RWPE2 (cell line): Measurements from ENCODE around the gene CD69.

Source experiments
- ATAC-seq: fragments of 200-7000 bp; cut with Tn5 transposase; 3 replicates; pipeline ENCODE4 v1.9.1; 2021; ENCODE audit warnings: low read depth
- DNase-seq: peaks from one replicate; pipeline ENCODE4 v3.0.0-alpha.2; 2020; ENCODE audit warnings: low spot score
- H3K27ac ChIP-seq: fragments of 450-650 bp; 2 replicates; pipeline ENCODE4 v1.5.1; 2017; ENCODE audit warnings: mild to moderate bottlenecking; ENCODE audit not compliant: poor library complexity, severe bottlenecking
- H3K27me3 ChIP-seq: fragments of 250-450 bp; sonication (Bioruptor Pico); 2 replicates; pipeline ENCODE4 v1.5.1; 2021; ENCODE audit warnings: mild to moderate bottlenecking, moderate library complexity; ENCODE audit not compliant: insufficient read depth, poor library complexity, severe bottlenecking
- H3K36me3 ChIP-seq: fragments of 250-450 bp; sonication (Bioruptor Pico); 2 replicates; pipeline ENCODE4 v1.5.1; 2020; ENCODE audit warnings: low read depth, mild to moderate bottlenecking, moderate library complexity
- H3K4me1 ChIP-seq: fragments of 250-450 bp; sonication (Bioruptor Pico); 2 replicates; pipeline ENCODE4 v1.5.1; 2021; ENCODE audit warnings: mild to moderate bottlenecking, moderate library complexity; ENCODE audit not compliant: insufficient read depth, poor library complexity, severe bottlenecking
- H3K4me3 ChIP-seq: fragments of 250-450 bp; sonication (Bioruptor Pico); 2 replicates; pipeline ENCODE4 v1.5.1; 2021; ENCODE audit warnings: mild to moderate bottlenecking, moderate library complexity; ENCODE audit not compliant: severe bottlenecking
- H3K9me3 ChIP-seq: fragments of 250-450 bp; sonication (Bioruptor Pico); 2 replicates; pipeline ENCODE4 v1.5.1; 2021; ENCODE audit warnings: mild to moderate bottlenecking, moderate library complexity; ENCODE audit not compliant: severe bottlenecking
- TF ChIP-seq, protein P1 (sequence below): fragments of 450-650 bp; IDR thresholded peaks from one replicate; pipeline ENCODE4 v1.5.1; 2017; ENCODE audit warnings: mild to moderate bottlenecking, moderate library complexity; ENCODE audit not compliant: poor library complexity, severe bottlenecking

The CD69 gene

DNA sequence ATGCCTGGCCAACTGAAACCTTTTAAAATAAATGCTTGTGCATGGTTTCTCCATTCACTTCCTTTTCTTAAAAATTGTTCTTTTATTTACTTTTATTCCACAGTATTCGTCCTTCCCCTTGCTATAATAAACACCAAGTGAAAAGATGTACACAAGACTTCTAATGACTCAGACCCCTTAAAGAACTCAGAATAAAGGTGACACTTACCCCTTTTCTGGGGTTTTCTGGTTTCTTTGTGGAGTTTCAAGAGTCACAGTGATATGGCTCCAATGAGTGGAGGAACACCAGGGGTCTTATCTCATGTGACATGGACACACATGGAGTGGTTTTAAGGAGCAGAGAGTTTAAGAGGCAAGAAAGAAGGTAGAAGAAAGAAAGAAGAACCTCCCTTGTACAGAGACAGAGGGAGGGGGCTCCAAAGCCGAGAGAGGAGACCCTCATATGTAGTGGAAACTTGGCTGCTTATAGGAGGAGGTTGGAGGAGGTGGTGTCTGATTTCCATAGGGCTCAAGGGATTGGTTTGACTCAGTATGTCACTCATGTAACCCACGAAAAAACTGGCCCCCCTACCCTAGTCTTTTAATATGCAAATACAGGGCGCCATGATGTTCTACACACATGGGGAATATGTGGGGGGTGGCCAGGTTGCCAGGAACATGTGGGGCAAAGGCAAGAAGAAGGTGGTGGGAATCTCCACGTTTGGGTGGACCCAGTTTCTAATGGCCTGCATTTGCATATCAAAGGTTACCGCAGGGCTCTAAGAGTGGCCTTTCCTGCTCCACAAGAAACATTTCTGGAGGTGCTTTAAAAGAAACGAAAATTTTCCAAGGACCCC, 22.1 kb upstream of the CD69 start:
- H3K36me3 ChIP-seq = no peaks in the 10 kb centered on the region
- H3K9me3 ChIP-seq = no peaks in the 10 kb centered on the region
- H3K4me1 ChIP-seq = no peaks in the 10 kb centered on the region
- no peak overlapping the region for H3K4me3 ChIP-seq
- no peak overlapping the region for H3K27ac ChIP-seq
- no peak for DNase-seq
- H3K27me3 ChIP-seq = no peaks in the 10 kb centered on the region
- TF ChIP-seq, protein P1, sequence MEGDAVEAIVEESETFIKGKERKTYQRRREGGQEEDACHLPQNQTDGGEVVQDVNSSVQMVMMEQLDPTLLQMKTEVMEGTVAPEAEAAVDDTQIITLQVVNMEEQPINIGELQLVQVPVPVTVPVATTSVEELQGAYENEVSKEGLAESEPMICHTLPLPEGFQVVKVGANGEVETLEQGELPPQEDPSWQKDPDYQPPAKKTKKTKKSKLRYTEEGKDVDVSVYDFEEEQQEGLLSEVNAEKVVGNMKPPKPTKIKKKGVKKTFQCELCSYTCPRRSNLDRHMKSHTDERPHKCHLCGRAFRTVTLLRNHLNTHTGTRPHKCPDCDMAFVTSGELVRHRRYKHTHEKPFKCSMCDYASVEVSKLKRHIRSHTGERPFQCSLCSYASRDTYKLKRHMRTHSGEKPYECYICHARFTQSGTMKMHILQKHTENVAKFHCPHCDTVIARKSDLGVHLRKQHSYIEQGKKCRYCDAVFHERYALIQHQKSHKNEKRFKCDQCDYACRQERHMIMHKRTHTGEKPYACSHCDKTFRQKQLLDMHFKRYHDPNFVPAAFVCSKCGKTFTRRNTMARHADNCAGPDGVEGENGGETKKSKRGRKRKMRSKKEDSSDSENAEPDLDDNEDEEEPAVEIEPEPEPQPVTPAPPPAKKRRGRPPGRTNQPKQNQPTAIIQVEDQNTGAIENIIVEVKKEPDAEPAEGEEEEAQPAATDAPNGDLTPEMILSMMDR = no peak
- ATAC-seq = no peak

DNA sequence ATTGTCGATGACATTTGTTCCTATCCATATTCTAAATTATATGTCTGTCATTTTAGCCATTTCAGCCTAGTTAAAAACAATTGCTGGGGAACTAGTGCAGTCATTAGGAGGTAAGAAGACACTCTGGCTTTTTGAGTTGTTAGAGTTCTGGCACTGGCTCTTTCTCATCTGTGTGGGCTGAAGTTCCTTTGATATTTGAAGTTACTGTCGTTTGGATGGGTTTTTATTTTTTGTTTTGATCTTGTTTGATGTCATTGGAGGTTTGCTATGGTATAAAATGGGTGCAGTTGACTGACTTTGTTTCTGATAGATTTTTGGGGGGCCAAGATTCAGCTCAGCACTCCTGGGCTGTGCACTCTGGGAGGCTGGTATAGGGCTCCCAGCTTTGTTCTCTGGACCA, 20.7 kb upstream of the CD69 start:
- TF ChIP-seq, protein P1 = no peak
- no peak for DNase-seq
- Histone ChIP-seq H3K4me3 (no peak overlapping the region), H3K36me3 (no peaks in the 10 kb centered on the region), H3K9me3 (no peaks in the 10 kb centered on the region), H3K27ac (no peak overlapping the region), H3K4me1 (no peaks in the 10 kb centered on the region), H3K27me3 (no peaks in the 10 kb centered on the region)
- ATAC-seq = no peak

DNA sequence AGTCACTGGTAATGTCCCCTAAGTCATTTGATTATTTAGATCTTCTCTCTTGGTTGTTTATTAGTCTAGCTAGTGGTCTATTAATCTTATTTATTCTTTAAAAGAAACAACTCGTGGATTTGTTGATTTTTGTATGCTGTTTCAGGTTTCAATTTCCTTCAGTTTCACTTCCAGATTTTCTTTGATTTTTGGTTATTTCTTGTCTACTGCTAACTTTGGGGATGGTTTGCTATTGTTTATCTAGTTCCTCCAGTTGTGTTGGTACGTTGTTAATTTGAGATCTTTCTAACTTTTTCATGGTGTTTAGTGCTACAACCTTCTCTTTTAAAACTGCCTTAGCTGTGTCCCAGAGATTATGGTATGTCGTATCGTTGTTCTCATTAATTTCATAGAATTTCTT, 18.5 kb upstream of the CD69 start:
- no peaks in the 10 kb centered on the region for H3K27me3 ChIP-seq
- H3K9me3 ChIP-seq = no peaks in the 10 kb centered on the region
- TF ChIP-seq, protein P1 = no peak
- H3K4me3 ChIP-seq = no peak overlapping the region
- no peaks in the 10 kb centered on the region for H3K4me1 ChIP-seq
- no peak for ATAC-seq
- no peak overlapping the region for H3K27ac ChIP-seq
- H3K36me3 ChIP-seq = no peaks in the 10 kb centered on the region
- DNase-seq = no peak

DNA sequence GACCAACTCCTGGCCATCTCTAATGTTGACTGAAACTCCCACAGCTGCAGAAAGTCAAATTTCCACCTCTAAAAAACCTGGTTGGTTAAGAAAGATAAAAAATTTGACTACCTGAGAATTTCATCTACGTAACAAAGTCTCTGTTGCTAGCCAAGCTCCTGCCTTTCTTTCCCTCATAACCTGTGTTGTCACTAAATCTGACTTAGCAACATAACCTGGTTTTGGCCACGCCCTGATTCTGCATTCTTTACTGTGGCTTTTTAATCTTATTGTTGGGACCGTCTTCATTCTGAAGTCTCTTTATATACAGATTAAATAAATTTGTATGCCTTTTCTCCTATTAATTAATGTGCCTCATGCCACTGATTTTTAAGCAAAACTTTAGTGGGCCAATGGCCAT, 16.1 kb upstream of the CD69 start:
- Histone ChIP-seq H3K9me3 (no peaks in the 10 kb centered on the region), H3K36me3 (no peaks in the 10 kb centered on the region), H3K27me3 (no peaks in the 10 kb centered on the region), H3K27ac (no peak overlapping the region), H3K4me1 (no peaks in the 10 kb centered on the region), H3K4me3 (no peak overlapping the region)
- no peak for ATAC-seq
- TF ChIP-seq, protein P1 = no peak
- no peak for DNase-seq

DNA sequence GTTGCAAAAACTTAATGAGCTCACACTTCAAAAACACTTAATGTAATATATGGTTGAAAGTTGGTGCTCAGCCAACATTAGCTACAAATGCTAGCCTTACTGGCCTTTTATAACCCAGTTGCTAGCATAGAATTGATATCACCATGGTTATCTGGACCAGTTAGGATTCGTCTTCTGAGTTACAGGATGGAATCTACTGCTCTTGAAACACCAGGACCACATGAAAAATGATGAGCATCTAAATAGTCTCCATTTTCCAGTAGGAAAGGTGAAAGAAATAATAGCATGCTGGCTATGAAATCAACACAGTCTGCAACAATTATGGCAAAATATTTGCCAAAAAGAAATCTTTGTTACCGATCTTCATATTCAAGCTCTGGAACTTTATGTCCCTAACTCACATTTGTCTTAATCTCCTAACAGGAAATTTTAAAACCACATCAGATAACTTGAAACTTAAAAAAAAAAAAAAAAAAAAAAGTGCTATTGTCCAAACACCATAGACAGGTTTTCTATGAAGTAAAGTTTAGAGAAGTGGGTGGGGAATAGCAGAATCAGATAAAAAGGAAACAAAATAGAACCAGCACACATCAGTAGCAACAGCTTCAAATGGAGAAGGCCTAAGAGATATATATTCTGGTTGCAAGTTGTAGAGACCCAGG, 12.6 kb upstream of the CD69 start:
- no peaks in the 10 kb centered on the region for H3K27me3 ChIP-seq
- no peaks in the 10 kb centered on the region for H3K9me3 ChIP-seq
- TF ChIP-seq, protein P1 = no peak
- H3K4me3 ChIP-seq = no peak overlapping the region
- no peaks in the 10 kb centered on the region for H3K4me1 ChIP-seq
- no peak overlapping the region for H3K27ac ChIP-seq
- ATAC-seq (no peak), DNase-seq (no peak)
- no peaks in the 10 kb centered on the region for H3K36me3 ChIP-seq
